ENCODE results near the gene NOVA1.
"Not testable (repeated sequence)": the region's sequence is repeated elsewhere in the genome, so short reads cannot be mapped to it uniquely, and the experiment has no call there.

NOVA1 gene

GRCh38 chr14:26597589-26598080 lies at the start of gene NOVA1:
Gene NOVA1 (minus strand): TSS chr14:26598033. CDS start chr14:26597436, 597 bp downstream.
- DNase-seq = peak; percentile 69

- DNase-seq = peak; percentile 1
Observed at GRCh38 chr14:26645057-26645456, 47.2 kb upstream of the NOVA1 start.

- no peak for DNase-seq
Observed at GRCh38 chr14:26636561-26636960, 38.7 kb upstream of the NOVA1 start.

- not testable (repeated sequence) for DNase-seq
Observed at GRCh38 chr14:26634946-26635345, 37.1 kb upstream of the NOVA1 start.

- no peak for DNase-seq
Observed at GRCh38 chr14:26626256-26626655, 28.4 kb upstream of the NOVA1 start.

- DNase-seq = no peak
Observed at GRCh38 chr14:26622611-26623010, 24.8 kb upstream of the NOVA1 start.

- no peak for DNase-seq
Observed at GRCh38 chr14:26621807-26622560, 24.2 kb upstream of the NOVA1 start.

GRCh38 chr14:26621364-26621763 lies 23.5 kb upstream of the NOVA1 start:
- no peak for DNase-seq

GRCh38 chr14:26611259-26611658 lies 13.4 kb upstream of the NOVA1 start:
- no peak for DNase-seq

GRCh38 chr14:26606729-26607312 lies 9.0 kb upstream of the NOVA1 start:
- DNase-seq = no peak

GRCh38 chr14:26605602-26606001 lies 7.8 kb upstream of the NOVA1 start:
- no peak for DNase-seq

GRCh38 chr14:26602902-26603301 lies 5.1 kb upstream of the NOVA1 start:
- DNase-seq = no peak

- no peak for DNase-seq
Observed at GRCh38 chr14:26601856-26602255, 4.0 kb upstream of the NOVA1 start.

- no peak for DNase-seq
Observed at GRCh38 chr14:26599291-26599690, 1.5 kb upstream of the NOVA1 start.

GRCh38 chr14:26598672-26599131 lies 869 bp upstream of the NOVA1 start:
- peak; percentile 45 for DNase-seq

- peak; percentile 97 for DNase-seq
Observed at GRCh38 chr14:26598081-26598671, 343 bp upstream of the NOVA1 start.

GRCh38 chr14:26597071-26597588 lies 703 bp downstream of the NOVA1 start:
- peak; percentile 72 for DNase-seq

GRCh38 chr14:26596543-26597061 lies 1.2 kb downstream of the NOVA1 start:
- DNase-seq = peak; percentile 72

GRCh38 chr14:26595926-26596542 lies 1.8 kb downstream of the NOVA1 start:
- no peak for DNase-seq

- DNase-seq = no peak
Observed at GRCh38 chr14:26594756-26595545, 2.9 kb downstream of the NOVA1 start.

GRCh38 chr14:26594148-26594547 lies 3.7 kb downstream of the NOVA1 start:
- DNase-seq = no peak

- DNase-seq = no peak
Observed at GRCh38 chr14:26593357-26593756, 4.5 kb downstream of the NOVA1 start.

Measured in NCI-H2171 treated with DMSO at 0.1 percent for 48 hours (cell line).